ENCODE data around the gene ZNF773.

GRCh38 chr19:57512845-57513244 lies 13.1 kb downstream of the ZNF773 start:
- no peak for TF ChIP-seq CTCF (IDR thresholded peaks at IDR 0.05)
- no peak for TF ChIP-seq POLR2A (IDR thresholded peaks at IDR 0.05)
